GM12878 (cell line): ENCODE measurements around the gene RAD21L1.

Experiments used
- CTCF ChIP-seq, 3 experiments: IDR thresholded peaks in 2 of 3; conservative IDR thresholded peaks in 1 of 3; 2 replicates each; pipeline ENCODE4 v1.5.1; 2011; ENCODE audit warnings: low read depth in 3 of 3, low read length in 3 of 3, mild to moderate bottlenecking in 3 of 3, control low read depth in 2 of 3, moderate library complexity in 2 of 3, inconsistent platforms in 1 of 3, mixed read lengths in 1 of 3; ENCODE audit not compliant: control insufficient read depth in 2 of 3, insufficient read depth in 1 of 3; ENCODE audit errors: extremely low read depth in 1 of 3
- EGR1 ChIP-seq, 2 experiments: IDR thresholded peaks; 1 replicate in 1 of 2; 2 replicates in 1 of 2; pipeline ENCODE4 v1.6.1; 2011 to 2012; ENCODE audit warnings: low read depth in 2 of 2, low read length in 2 of 2, borderline replicate concordance in 1 of 2, mild to moderate bottlenecking in 1 of 2, moderate library complexity in 1 of 2
- POLR2A ChIP-seq: IDR thresholded peaks from 2 replicates; pipeline ENCODE4 v1.6.1; 2011; ENCODE audit warnings: low read depth, mild to moderate bottlenecking, low read length
- POLR2AphosphoS5 ChIP-seq: IDR thresholded peaks from 2 replicates; pipeline ENCODE4 v1.6.1; 2011; ENCODE audit warnings: mild to moderate bottlenecking, low read length, inconsistent platforms
- PRDM15 ChIP-seq: fragments of 450-650 bp; formaldehyde crosslinking; IDR thresholded peaks from 2 replicates; pipeline ENCODE4 v1.4.0; 2020; ENCODE audit warnings: mild to moderate bottlenecking, moderate library complexity
- WRNIP1 ChIP-seq: IDR thresholded peaks from 2 replicates; pipeline ENCODE4 v1.6.1; 2011; ENCODE audit warnings: low read depth, low read length, improper control_type of control experiment, borderline replicate concordance
- YBX1 ChIP-seq: fragments of 450-650 bp; IDR thresholded peaks from 2 replicates; pipeline ENCODE4 v1.6.1; 2016; ENCODE audit warnings: antibody characterized with exemption
- YY1 ChIP-seq: IDR thresholded peaks from 2 replicates; pipeline ENCODE4 v1.6.1; 2011; ENCODE audit warnings: low read depth, mild to moderate bottlenecking, low read length
- ZNF274 ChIP-seq: IDR thresholded peaks from one replicate; pipeline ENCODE4 v1.8.0; 2011; ENCODE audit not compliant: insufficient read length, insufficient read depth

- no peak for TF ChIP-seq YY1
- TF ChIP-seq PRDM15 (CRISPR knock-in tag), result no peak
- TF ChIP-seq POLR2A, result no peak
- no peak for TF ChIP-seq CTCF (IDR thresholded peaks at IDR 0.05 in 2 of 3, conservative IDR thresholded peaks at IDR 0.05 in 1 of 3; ENCODE audit: control insufficient read depth in 2 of 3, extremely low read depth in 1 of 3, insufficient read depth in 1 of 3, low read depth in 3 of 3, low read length in 3 of 3)
- no peak for TF ChIP-seq EGR1 (IDR thresholded peaks at IDR 0.05; ENCODE audit: borderline replicate concordance in 1 of 2, low read depth in 2 of 2, low read length in 2 of 2)
- no peak for TF ChIP-seq YBX1
- TF ChIP-seq POLR2AphosphoS5, result no peak
- no peak for TF ChIP-seq ZNF274
- no peak for TF ChIP-seq WRNIP1
Observed at GRCh38 chr20:1186367-1186991, 39.4 kb upstream of the RAD21L1 start.
